NT2/D1 (cell line): ENCODE results near the gene MBOAT2.
"Not testable (repeated sequence)": the region's sequence is repeated elsewhere in the genome, so short reads cannot be mapped to it uniquely, and the experiment has no call there.

Experiments
- DNase-seq: peaks from one replicate; pipeline ENCODE4 v3.0.0-alpha.2; 2011; ENCODE audit warnings: low read depth, low spot score
- H3K27me3 ChIP-seq: 2 replicates; pipeline ENCODE4 v1.6.0; 2011; ENCODE audit warnings: mild to moderate bottlenecking; ENCODE audit not compliant: insufficient read length, insufficient read depth
- H3K36me3 ChIP-seq: 2 replicates; pipeline ENCODE4 v1.6.1; 2011; ENCODE audit warnings: mild to moderate bottlenecking, low read length, mixed read lengths; ENCODE audit not compliant: insufficient read depth, insufficient read length
- H3K4me1 ChIP-seq: 2 replicates; pipeline ENCODE4 v1.5.1; 2011; ENCODE audit not compliant: insufficient read depth, insufficient read length
- H3K4me3 ChIP-seq: 2 replicates; pipeline ENCODE4 v1.5.1; 2011; ENCODE audit warnings: low read depth; ENCODE audit not compliant: insufficient read length
- H3K9ac ChIP-seq: 2 replicates; pipeline ENCODE4 v1.6.0; 2011; ENCODE audit warnings: low read depth; ENCODE audit not compliant: insufficient read length
- H3K9me3 ChIP-seq: 2 replicates; pipeline ENCODE4 v1.5.1; 2011; ENCODE audit warnings: mild to moderate bottlenecking, low read length; ENCODE audit not compliant: insufficient read depth
- SUZ12 ChIP-seq: IDR thresholded peaks from 2 replicates; pipeline ENCODE4 v1.6.1; 2011; ENCODE audit not compliant: insufficient read length, insufficient read depth; ENCODE audit errors: extremely low read depth
- YY1 ChIP-seq: IDR thresholded peaks from 2 replicates; pipeline ENCODE4 v1.6.1; 2011; ENCODE audit not compliant: insufficient read length, insufficient read depth
- ZNF274 ChIP-seq: IDR thresholded peaks from 2 replicates; pipeline ENCODE4 v1.6.1; 2011; ENCODE audit warnings: mild to moderate bottlenecking, low read depth, low read length

MBOAT2 gene

DNA sequence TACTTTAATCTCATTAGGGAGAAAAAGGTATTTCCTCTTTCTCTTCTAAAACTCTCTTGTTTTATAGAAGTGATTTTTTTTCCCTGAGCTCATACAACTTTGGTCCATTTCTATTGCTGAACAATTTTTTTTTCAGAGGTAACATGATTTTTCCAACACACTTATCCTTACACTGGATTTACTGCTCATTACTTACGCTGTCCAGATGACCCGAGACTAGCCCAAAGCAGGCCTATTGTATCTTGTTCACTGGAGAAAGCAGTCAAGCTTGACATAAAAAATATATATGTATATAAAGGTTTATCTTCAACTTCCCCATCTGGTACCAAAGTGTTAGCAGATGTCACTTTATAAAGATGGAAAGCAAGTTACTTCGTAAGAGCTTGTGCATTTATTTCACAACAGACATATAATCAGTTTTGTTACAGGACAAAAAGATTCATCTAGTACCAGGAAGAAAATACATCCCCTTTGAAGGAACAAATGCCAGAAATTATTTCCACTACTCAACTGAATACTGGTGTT lies 95.7 kb downstream of the MBOAT2 start:
- Histone ChIP-seq H3K9ac (no peak overlapping the region), H3K9me3 (peaks cover 20% of the 10 kb centered on the region), H3K4me1 (no peaks in the 10 kb centered on the region), H3K4me3 (no peak overlapping the region), H3K27me3 (no peaks in the 10 kb centered on the region), H3K36me3 (no peaks in the 10 kb centered on the region)
- TF ChIP-seq YY1 (no peak), ZNF274 (no peak), SUZ12 (no peak)
- DNase-seq = no peak

GRCh38 chr2:8903924-8904323 lies 99.6 kb downstream of the MBOAT2 start:
- not testable (repeated sequence) for H3K27me3 ChIP-seq, H3K4me1 ChIP-seq, H3K9ac ChIP-seq, DNase-seq, H3K4me3 ChIP-seq, H3K36me3 ChIP-seq
- peaks cover 11% of the 10 kb centered on the region; the same call in 1 of the 2 replicates for H3K9me3 ChIP-seq

DNA sequence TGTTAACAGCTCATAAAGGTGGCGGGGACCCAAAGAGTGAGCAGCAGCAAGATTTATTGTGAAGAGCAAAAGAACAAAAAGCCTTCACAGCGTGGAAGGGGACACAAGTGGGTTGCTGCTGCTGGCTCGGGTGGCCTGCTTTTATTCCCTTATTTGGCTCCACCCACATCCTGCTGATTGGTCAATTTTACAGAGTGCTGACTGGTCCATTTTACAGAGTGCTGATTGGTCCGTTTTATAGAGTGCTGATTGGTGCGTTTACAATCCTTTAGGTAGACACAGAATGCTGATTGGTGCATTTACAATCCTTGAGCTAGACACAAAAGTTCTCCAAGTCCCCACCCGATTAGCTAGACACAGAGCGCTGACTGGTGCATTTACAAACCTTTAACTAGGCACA lies 100.7 kb downstream of the MBOAT2 start:
- H3K36me3 ChIP-seq, H3K9ac ChIP-seq, H3K27me3 ChIP-seq, H3K4me1 ChIP-seq, DNase-seq, H3K4me3 ChIP-seq: not testable (repeated sequence)
- H3K9me3 ChIP-seq = peaks cover 11% of the 10 kb centered on the region; the same call in 1 of the 2 replicates

DNA sequence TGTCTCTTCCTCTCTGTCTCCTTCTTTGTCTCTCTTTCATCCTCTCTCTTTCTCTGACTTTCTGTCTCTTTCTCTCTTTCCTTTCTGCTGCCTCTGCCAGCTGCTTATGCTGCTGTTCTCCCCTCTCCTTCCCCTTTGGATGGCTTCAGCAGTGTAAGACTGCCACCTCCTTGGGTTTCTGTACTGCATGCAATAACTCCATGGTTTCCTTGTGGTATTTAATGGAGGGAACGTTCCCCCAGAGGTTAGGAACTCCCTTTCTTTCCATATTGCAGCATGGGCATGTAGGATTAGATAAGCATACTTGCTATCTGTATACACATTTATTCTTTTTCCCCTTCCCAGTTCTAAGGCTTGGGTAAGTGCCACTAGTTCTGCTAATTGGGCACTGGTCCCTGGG lies 106.3 kb downstream of the MBOAT2 start:
- not testable (repeated sequence) for DNase-seq, H3K4me3 ChIP-seq, H3K27me3 ChIP-seq, H3K9ac ChIP-seq, H3K4me1 ChIP-seq
- peaks cover 11% of the 10 kb centered on the region; the same call in 1 of the 2 replicates for H3K9me3 ChIP-seq
- peaks cover 17% of the 10 kb centered on the region for H3K36me3 ChIP-seq

GRCh38 chr2:8896671-8897070 lies 106.8 kb downstream of the MBOAT2 start:
- H3K27me3 ChIP-seq, H3K9ac ChIP-seq, H3K4me3 ChIP-seq, H3K4me1 ChIP-seq, DNase-seq: not testable (repeated sequence)
- peaks cover 11% of the 10 kb centered on the region; the same call in 1 of the 2 replicates for H3K9me3 ChIP-seq
- H3K36me3 ChIP-seq = peaks cover 14% of the 10 kb centered on the region

DNA sequence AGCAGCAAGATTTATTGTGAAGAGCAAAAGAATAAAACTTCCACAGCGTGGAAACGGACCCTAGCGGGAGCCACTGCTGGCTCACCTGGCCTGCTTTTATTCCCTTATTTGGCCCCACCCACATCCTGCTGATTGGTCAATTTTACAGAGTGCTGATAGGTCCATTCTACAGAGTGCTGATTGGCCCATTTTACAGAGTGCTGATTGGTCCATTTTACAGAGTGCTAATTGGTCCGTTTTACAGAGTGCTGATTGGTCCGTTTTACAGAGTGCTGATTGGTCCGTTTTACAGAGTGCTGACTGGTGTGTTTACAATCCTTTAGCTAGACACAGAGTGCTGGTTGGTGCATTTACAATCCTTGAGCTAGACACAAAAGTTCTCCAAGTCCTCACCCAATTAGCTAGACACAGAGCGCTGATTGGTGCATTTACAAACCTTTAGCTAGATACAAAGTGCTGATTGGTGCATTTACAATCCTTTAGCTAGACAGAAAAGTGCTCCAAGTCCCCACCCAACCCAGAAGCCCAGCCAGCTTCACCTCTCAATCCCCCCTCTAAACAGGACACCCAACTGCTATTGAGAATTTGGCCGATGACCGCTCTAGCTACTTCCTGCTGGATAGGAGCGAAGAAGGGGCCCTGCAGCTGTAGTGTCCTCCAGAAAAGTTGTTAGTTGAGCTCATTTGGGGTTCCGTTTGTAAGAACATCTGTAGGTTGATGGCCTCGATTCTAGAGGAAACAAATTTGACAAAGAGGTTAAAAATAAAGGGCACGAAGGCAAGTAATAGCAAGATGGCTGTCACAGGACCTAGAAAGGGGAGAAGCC lies 108.2 kb downstream of the MBOAT2 start:
- H3K4me1 ChIP-seq, H3K4me3 ChIP-seq, H3K9ac ChIP-seq, H3K27me3 ChIP-seq, DNase-seq: not testable (repeated sequence)
- H3K9me3 ChIP-seq = peaks cover 11% of the 10 kb centered on the region; the same call in 1 of the 2 replicates
- peaks cover 14% of the 10 kb centered on the region for H3K36me3 ChIP-seq

- no peak for DNase-seq
- no peaks in the 10 kb centered on the region for H3K27me3 ChIP-seq
- H3K4me1 ChIP-seq = no peaks in the 10 kb centered on the region
- H3K4me3 ChIP-seq = no peak overlapping the region
- TF ChIP-seq SUZ12 (no peak), ZNF274 (no peak), YY1 (no peak)
- peaks cover 14% of the 10 kb centered on the region for H3K36me3 ChIP-seq
- H3K9ac ChIP-seq = no peak overlapping the region
- peaks cover 11% of the 10 kb centered on the region; the same call in 1 of the 2 replicates for H3K9me3 ChIP-seq
Measured at GRCh38 chr2:8893978-8894820, 109.3 kb downstream of the MBOAT2 start.
